Peyer's patch (tissue), 4 donors: Measurements from ENCODE around the gene PDP2. TPM values are rescaled to one million over a fixed set of nuclear protein-coding genes. Genes with fewer than 3 reads are reported as not detected.

ENCODE experiments used
- DNase-seq, 3 donors: peaks; one replicate each; pipeline ENCODE4 v3.0.0-alpha.2; 2017 to 2019
- H3K27ac ChIP-seq, 4 donors: fragments of 200-600 bp; sonication (generic); one replicate each; pipeline ENCODE4 v1.5.1; 2016 to 2019
- H3K27me3 ChIP-seq, 2 donors: fragments of 200-600 bp; sonication (generic); one replicate each; pipeline ENCODE4 v1.5.1; 2019
- H3K36me3 ChIP-seq, 3 donors: fragments of 200-600 bp; sonication (generic); one replicate each; pipeline ENCODE4 v1.5.1; 2016 to 2019
- H3K4me1 ChIP-seq, 4 donors: fragments of 200-600 bp; sonication (generic); one replicate each; pipeline ENCODE4 v1.5.1; 2016 to 2019
- H3K4me3 ChIP-seq, 4 donors: fragments of 200-600 bp; sonication (generic); 1 replicate in 3 of 4; 2 replicates in 1 of 4; pipeline ENCODE4 v1.5.1; 2016 to 2019; ENCODE audit warnings: mild to moderate bottlenecking in 1 of 4
- H3K9me3 ChIP-seq, 4 donors: fragments of 200-600 bp; sonication (generic); one replicate each; pipeline ENCODE4 v1.5.1; 2016 to 2019; ENCODE audit warnings: mild to moderate bottlenecking in 1 of 4
- CTCF ChIP-seq, 6 experiments: fragments of 450-650 bp in 4 of 6; fragments of 200-600 bp in 2 of 6; sonication (generic) in 1 of 6; IDR thresholded peaks; one replicate each; pipeline ENCODE4 v1.5.1; 2017 to 2019; ENCODE audit warnings: antibody characterized with exemption in 6 of 6, mild to moderate bottlenecking in 3 of 6, moderate library complexity in 1 of 6
- POLR2A ChIP-seq, 2 donors: fragments of 450-650 bp; IDR thresholded peaks; one replicate each; pipeline ENCODE4 v1.5.1; 2017; ENCODE audit warnings: antibody characterized with exemption in 2 of 2, mild to moderate bottlenecking in 2 of 2, moderate library complexity in 2 of 2
- total RNA-seq, 4 donors: library from RNA; depleted of rRNA; stranded (reverse); fragments of >200 nt; gene quantifications; one replicate each; pipeline ENCODE4 v1.1.0, GENCODE V29; 2016

PDP2 gene
- total RNA-seq, 4 donors from 2014 or later, result 12.1 to 27.9 (median 15.3) TPM

- TF ChIP-seq CTCF (IDR thresholded peaks at IDR 0.05) (no peak), POLR2A (IDR thresholded peaks at IDR 0.05) (no peak)
- peak overlapping the region; percentile 7 to 77 (median 43) for H3K27ac ChIP-seq
- no peak overlapping the region for H3K4me3 ChIP-seq
- H3K9me3 ChIP-seq, result no peaks in the 10 kb centered on the region
- no peaks in the 10 kb centered on the region for H3K36me3 ChIP-seq
- DNase-seq, result peak in 1 of 3 donors; percentile 38
- H3K4me1 ChIP-seq, result peaks cover 0 to 34% (median 1%) of the 10 kb centered on the region in 4 donors
- H3K27me3 ChIP-seq, result no peaks in the 10 kb centered on the region
Observed at GRCh38 chr16:66904846-66905632, 24.7 kb downstream of the PDP2 start.

GRCh38 chr16:66905633-66906539 is 25.6 kb downstream of the PDP2 start:
- Histone ChIP-seq H3K4me3 (no peak overlapping the region), H3K4me1 (peaks cover 0 to 26% (median 0%) of the 10 kb centered on the region in 4 donors), H3K27ac (peak overlapping the region; percentile 7 to 77 (median 43)), H3K27me3 (no peaks in the 10 kb centered on the region), H3K36me3 (no peaks in the 10 kb centered on the region), H3K9me3 (no peaks in the 10 kb centered on the region)
- no peak for TF ChIP-seq POLR2A (IDR thresholded peaks at IDR 0.05)
- peak in 2 of 3 donors; percentile 82 to 88 for DNase-seq

GRCh38 chr16:66906916-66907836 is 26.9 kb downstream of the PDP2 start:
- TF ChIP-seq CTCF (IDR thresholded peaks at IDR 0.05), result no peak
- no peak for TF ChIP-seq POLR2A (IDR thresholded peaks at IDR 0.05)
- H3K36me3 ChIP-seq, result no peaks in the 10 kb centered on the region
- H3K9me3 ChIP-seq, result no peaks in the 10 kb centered on the region
- no peaks in the 10 kb centered on the region for H3K27me3 ChIP-seq
- peaks cover 0 to 15% (median 0%) of the 10 kb centered on the region in 4 donors for H3K4me1 ChIP-seq
- DNase-seq, result peak in 1 of 3 donors; percentile 37
- peak overlapping the region in 1 of 4 donors; percentile 48 for H3K27ac ChIP-seq
- H3K4me3 ChIP-seq, result no peak overlapping the region

- Histone ChIP-seq H3K27ac (no peak overlapping the region), H3K36me3 (no peaks in the 10 kb centered on the region)
Observed at GRCh38 chr16:66908116-66908515, 27.8 kb downstream of the PDP2 start.

More at GRCh38 chr16:66908116-66908515, 27.8 kb downstream of the PDP2 start:
- H3K4me1 ChIP-seq, result peaks cover 0 to 15% (median 0%) of the 10 kb centered on the region in 4 donors
- peak in 1 of 3 donors; percentile 27 for DNase-seq
- H3K27me3 ChIP-seq, result no peaks in the 10 kb centered on the region
- H3K9me3 ChIP-seq, result no peaks in the 10 kb centered on the region
- H3K4me3 ChIP-seq, result no peak overlapping the region
- TF ChIP-seq CTCF (IDR thresholded peaks at IDR 0.05), result no peak
- TF ChIP-seq POLR2A (IDR thresholded peaks at IDR 0.05), result no peak
